ENCODE measurements around the gene PIM1. TPM values are rescaled to one million over a fixed set of nuclear protein-coding genes. Genes with fewer than 3 reads are reported as not detected.

Gene PIM1
- polyA plus RNA-seq, 1 donor from 2014 or later: 31.1 TPM

DNA sequence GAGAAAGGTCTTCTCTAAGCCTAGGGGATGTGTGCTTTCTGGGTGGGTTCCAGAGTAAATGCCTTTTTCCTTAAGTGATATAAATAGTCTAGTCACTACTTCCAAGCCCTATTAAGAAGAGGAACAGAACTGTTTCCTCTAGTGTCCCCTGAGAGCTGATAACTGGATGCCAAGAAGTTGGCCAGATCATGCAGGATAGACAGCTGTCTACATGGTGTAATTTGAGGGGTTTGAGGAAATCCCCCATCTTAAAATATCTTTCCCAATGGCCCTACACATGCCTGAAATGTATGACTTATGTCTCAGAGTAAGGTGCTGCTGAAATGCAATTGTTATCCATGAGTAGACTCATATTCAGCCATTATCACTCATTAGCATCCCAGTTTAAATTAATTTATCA, 20.2 kb upstream of the PIM1 start:
- H3K36me3 Mint-ChIP-seq: no peaks in the 10 kb centered on the region
- peak overlapping the region in 2 of 3 donors; percentile 26 to 46 for H3K27ac Mint-ChIP-seq
- H3K9me3 Mint-ChIP-seq: no peaks in the 10 kb centered on the region
- H3K4me3 Mint-ChIP-seq: peak overlapping the region in 1 of 4 donors; percentile 11
- peaks cover 9 to 22% (median 17%) of the 10 kb centered on the region in 3 donors for H3K4me1 Mint-ChIP-seq
- peaks cover 25% of the 10 kb centered on the region for H3K27me3 Mint-ChIP-seq

DNA sequence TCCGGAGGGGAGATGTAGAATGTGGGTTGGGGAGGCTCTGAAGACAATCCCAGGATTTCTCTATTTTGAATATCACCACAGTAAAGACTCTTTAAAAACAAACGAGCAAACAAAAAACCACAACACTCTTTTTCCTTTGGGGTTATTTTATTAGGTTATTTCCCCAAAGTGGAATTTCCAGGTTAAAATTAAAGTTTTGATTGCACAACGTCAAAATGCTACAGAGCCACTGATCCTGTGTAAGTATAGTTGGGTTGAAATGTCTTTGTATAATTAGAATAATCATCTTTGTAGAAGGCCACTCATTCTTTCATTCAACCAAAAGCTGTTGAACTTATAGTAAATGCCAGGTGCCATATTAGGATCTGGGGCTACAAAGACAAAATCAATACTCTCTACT, 19.6 kb upstream of the PIM1 start:
- H3K9me3 Mint-ChIP-seq: no peaks in the 10 kb centered on the region
- H3K4me1 Mint-ChIP-seq: peaks cover 15 to 27% (median 23%) of the 10 kb centered on the region in 3 donors
- peaks cover 23% of the 10 kb centered on the region for H3K27me3 Mint-ChIP-seq
- peak overlapping the region in 1 of 4 donors; percentile 11 for H3K4me3 Mint-ChIP-seq
- H3K36me3 Mint-ChIP-seq: peaks cover 2% of the 10 kb centered on the region
- H3K27ac Mint-ChIP-seq: peak overlapping the region in 2 of 3 donors; percentile 26 to 46

DNA sequence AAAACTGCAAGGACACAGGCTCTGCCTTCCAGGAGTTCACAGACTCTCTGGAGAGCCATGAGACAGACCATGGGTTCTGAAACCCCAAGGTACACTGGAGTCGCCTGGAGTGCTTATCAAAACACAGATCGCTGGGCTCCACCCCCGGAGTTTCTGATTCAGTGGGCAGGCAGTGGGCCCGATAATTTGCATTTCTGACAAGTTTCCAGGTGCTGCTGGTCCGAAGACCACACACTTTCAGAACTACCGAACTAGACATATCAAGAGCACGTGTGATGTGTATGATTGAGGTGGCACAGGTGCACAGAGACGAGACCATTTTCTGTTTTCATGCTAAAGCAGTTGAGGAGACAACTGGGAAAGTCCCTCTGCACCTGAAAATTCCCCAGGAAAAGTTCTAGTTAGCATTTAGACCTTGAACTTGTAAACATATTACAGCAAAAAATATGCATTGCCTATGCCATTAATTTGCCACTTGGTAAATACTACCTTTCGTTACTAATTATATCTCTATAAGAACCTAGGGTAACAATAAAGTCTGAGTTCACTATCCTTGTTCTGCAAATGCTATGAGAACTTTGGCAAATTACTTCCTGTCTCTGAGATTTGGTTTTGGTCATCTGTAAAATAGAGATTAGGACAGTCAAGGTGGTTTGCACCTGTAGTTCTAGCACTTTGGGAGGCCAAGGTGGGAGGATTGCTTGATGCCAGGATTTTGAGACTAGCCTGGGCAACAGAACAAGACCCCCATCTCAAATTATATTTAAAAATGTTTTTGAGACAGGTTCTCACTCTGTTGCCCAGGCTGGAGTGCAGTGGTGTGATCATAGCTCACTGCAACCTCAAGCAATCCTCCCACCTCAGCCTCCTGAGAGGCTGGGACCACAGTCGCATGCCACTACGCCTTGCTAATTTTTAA, 14.3 kb upstream of the PIM1 start:
- Mint-ChIP-seq H3K27me3 (peaks cover 15% of the 10 kb centered on the region), H3K4me1 (peaks cover 26 to 31% (median 28%) of the 10 kb centered on the region in 3 donors), H3K9me3 (no peaks in the 10 kb centered on the region), H3K4me3 (peak overlapping the region; percentile 31 to 85 (median 76)), H3K36me3 (peaks cover 2% of the 10 kb centered on the region), H3K27ac (peak overlapping the region; percentile 95 to 98 (median 97))

DNA sequence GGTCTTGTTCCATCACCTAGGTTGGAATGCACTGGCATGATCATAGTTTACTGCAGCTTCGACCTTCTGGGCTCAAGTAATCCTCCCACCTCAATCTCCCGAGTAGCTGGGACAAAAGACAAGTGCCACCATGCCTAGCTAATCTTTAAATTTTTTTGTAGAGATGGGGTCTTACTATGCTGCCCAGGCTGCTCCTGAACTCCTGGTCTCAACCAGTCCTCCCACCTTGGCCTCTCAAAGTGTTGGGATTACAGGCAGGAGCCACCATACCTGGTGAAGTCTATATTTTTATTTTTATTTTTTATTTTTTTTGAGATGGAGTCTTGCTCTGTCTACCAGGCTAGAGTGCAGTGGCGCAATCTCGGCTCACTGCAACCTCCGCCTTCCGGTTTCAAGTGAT, 11.4 kb upstream of the PIM1 start:
- peaks cover 32 to 39% (median 35%) of the 10 kb centered on the region in 3 donors for H3K4me1 Mint-ChIP-seq
- peaks cover under 1% of the 10 kb centered on the region for H3K27me3 Mint-ChIP-seq
- H3K9me3 Mint-ChIP-seq: no peaks in the 10 kb centered on the region
- peaks cover 2% of the 10 kb centered on the region for H3K36me3 Mint-ChIP-seq
- no peak overlapping the region for H3K27ac Mint-ChIP-seq
- H3K4me3 Mint-ChIP-seq: no peak overlapping the region

DNA sequence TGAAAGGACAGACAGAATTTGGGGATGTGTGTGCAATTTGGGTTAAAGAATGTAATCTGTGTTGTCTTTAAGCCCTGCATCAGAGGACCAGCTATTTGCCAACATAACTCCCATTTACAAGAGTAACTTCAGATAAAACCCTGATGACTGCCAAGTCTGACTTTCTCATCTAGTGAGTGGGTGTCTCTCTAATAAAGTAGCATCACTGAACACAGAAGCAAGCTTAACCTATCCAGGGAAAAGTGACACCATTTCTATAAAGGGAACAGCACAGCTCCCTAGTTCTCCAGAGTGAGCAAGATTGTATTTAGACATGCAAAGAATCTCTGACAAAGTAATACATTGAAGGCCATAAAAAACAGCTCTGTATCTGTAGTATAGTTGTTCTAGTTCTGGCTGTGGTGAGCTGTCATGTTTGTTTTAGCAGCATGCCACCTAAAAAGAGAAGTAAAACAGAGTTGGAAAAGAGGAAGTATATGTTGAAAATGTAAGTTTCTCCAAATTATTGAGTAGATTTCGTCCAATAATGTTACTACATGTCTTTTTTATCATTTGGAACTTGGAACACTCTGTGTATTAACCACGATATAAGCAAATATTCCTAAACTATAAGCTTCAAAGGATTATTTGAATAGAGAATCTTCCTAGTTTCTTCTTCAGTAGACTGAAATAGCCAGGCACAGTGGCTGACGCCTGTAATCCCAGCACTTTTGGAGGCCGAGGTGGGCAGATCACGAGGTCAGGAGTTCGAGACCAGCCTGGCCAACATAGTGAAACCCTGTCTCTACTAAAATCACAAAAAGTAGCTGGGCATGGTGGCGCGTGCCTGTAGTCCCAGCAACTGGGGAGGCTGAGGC, 8.8 kb upstream of the PIM1 start:
- Mint-ChIP-seq H3K36me3 (no peaks in the 10 kb centered on the region), H3K4me1 (peaks cover 21 to 22% (median 22%) of the 10 kb centered on the region in 3 donors), H3K27ac (peak overlapping the region; percentile 33 to 69 (median 68)), H3K9me3 (no peaks in the 10 kb centered on the region), H3K4me3 (peak overlapping the region in 3 of 4 donors; percentile 13 to 75 (median 36)), H3K27me3 (no peaks in the 10 kb centered on the region)

DNA sequence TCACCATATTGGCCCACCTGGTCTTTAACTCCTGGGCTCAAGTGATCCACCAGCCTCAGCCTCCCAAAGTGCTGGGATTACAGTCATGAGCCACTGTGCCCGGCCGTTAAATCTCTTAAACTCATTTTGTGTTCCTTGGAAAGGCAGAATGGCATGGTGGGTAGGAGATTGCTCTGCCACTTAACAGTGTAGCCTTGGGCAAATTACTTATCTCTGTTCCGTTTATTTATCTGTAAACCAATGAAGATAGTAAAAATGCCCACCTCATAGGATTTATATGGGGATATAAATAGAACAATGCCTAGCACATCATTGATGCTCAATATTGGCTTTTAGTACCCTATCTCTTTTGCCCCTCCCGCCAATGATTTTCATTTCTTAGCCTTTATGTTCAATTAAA, 7.2 kb upstream of the PIM1 start:
- H3K27ac Mint-ChIP-seq: peak overlapping the region in 1 of 3 donors; percentile 71
- H3K36me3 Mint-ChIP-seq: no peaks in the 10 kb centered on the region

DNA sequence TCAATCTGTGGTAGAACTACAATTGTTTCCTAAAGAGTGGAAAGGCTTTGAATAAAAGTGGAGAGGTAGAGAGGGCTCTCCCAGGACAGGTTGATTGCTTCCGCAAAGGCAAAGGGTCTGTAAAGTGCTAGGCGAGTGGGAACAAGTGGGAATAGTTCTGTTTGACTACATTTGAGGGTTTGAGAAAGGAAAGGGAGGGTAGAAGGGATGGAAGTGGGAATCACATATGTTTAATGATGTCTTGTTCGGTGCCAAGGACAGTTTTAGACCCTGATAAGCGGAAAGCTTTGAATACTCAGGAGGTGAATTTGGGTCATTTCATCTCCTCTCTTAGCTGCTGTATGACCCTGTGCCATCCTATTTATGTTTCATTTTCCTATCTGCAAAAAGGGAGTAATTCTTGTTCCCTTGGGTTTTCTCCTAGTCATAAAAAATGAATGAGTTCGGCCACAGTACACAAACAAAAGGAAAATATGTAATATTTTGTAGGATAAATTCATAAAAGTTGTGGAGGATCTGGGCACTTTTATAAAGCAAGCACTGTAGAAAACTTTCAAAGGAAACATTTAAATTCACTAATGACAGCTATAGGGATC, 1.7 kb upstream of the PIM1 start:
- peaks cover 4% of the 10 kb centered on the region for H3K36me3 Mint-ChIP-seq
- no peaks in the 10 kb centered on the region for H3K9me3 Mint-ChIP-seq
- H3K4me1 Mint-ChIP-seq: peaks cover 9 to 24% (median 23%) of the 10 kb centered on the region in 3 donors
- peak overlapping the region; percentile 71 to 99 (median 87) for H3K27ac Mint-ChIP-seq
- no peaks in the 10 kb centered on the region for H3K27me3 Mint-ChIP-seq
- H3K4me3 Mint-ChIP-seq: peak overlapping the region; percentile 21 to 99 (median 54)

More for the DNA sequence above, 7.2 kb upstream of the PIM1 start:
- no peak overlapping the region for H3K4me3 Mint-ChIP-seq
- H3K9me3 Mint-ChIP-seq: no peaks in the 10 kb centered on the region
- H3K27me3 Mint-ChIP-seq: no peaks in the 10 kb centered on the region
- H3K4me1 Mint-ChIP-seq: peaks cover 10 to 14% (median 12%) of the 10 kb centered on the region in 3 donors

DNA sequence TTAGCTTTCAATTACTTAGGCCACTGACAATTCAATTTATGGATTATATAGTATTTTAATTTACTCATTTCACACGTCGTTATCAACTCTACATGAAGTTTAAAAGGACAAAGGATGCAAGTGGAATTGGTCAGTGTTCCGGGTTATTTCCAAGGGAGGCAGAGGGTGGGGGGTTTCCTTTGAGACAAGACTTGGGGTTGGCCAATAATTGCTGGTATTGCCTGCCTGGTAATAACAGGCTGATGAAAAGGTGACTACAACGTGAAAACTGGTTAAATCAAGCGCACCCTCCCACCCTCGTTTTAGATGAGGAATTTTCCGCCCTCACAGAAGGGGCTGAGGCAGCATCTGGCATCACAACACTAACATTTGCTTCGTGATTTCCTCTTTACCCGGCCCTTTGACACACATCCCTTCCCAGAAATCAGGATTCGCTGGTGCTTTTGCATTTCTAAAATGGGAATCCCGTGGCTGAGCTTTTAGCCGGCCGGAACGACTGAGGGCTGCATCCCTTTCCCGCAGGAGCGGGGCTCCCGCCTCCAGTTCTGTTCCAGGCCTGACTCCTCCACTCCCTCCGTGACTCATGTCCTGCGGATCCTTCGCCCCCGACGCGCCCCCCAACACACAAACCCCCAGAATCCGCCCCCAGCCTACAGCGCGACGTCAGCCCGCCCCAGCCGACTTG, 999 bp upstream of the PIM1 start:
- Mint-ChIP-seq H3K27ac (peak overlapping the region; percentile 86 to 99 (median 99)), H3K36me3 (peaks cover 4% of the 10 kb centered on the region), H3K9me3 (no peaks in the 10 kb centered on the region), H3K4me1 (peaks cover 9 to 29% (median 23%) of the 10 kb centered on the region in 3 donors), H3K4me3 (peak overlapping the region; percentile 86 to 99 (median 97)), H3K27me3 (no peaks in the 10 kb centered on the region)

DNA sequence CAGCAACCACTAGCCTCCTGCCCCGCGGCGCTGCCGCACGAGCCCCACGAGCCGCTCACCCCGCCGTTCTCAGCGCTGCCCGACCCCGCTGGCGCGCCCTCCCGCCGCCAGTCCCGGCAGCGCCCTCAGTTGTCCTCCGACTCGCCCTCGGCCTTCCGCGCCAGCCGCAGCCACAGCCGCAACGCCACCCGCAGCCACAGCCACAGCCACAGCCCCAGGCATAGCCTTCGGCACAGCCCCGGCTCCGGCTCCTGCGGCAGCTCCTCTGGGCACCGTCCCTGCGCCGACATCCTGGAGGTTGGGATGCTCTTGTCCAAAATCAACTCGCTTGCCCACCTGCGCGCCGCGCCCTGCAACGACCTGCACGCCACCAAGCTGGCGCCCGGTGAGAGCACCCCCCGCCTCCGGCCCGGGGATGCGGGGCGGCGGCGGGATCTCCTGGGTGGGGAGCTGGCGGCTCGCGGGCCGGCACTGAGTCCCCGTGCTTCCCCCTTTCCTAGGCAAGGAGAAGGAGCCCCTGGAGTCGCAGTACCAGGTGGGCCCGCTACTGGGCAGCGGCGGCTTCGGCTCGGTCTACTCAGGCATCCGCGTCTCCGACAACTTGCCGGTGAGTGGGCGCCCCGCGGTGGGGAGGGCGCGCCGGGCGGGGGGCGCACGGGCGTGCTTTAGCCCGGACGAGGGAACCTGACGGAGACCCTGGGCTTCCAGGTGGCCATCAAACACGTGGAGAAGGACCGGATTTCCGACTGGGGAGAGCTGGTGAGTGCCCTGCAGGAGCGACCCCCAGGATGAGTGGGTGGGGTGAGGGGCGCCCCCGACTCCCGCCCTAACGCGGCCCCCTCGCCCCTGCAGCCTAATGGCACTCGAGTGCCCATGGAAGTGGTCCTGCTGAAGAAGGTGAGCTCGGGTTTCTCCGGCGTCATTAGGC, 585 bp downstream of the PIM1 start:
- Mint-ChIP-seq H3K4me1 (peaks cover 16 to 39% (median 35%) of the 10 kb centered on the region in 3 donors), H3K27me3 (no peaks in the 10 kb centered on the region), H3K27ac (peak overlapping the region; percentile 53 to 99 (median 97)), H3K9me3 (no peaks in the 10 kb centered on the region), H3K4me3 (peak overlapping the region; percentile 90 to 99 (median 96)), H3K36me3 (peaks cover 11% of the 10 kb centered on the region)

DNA sequence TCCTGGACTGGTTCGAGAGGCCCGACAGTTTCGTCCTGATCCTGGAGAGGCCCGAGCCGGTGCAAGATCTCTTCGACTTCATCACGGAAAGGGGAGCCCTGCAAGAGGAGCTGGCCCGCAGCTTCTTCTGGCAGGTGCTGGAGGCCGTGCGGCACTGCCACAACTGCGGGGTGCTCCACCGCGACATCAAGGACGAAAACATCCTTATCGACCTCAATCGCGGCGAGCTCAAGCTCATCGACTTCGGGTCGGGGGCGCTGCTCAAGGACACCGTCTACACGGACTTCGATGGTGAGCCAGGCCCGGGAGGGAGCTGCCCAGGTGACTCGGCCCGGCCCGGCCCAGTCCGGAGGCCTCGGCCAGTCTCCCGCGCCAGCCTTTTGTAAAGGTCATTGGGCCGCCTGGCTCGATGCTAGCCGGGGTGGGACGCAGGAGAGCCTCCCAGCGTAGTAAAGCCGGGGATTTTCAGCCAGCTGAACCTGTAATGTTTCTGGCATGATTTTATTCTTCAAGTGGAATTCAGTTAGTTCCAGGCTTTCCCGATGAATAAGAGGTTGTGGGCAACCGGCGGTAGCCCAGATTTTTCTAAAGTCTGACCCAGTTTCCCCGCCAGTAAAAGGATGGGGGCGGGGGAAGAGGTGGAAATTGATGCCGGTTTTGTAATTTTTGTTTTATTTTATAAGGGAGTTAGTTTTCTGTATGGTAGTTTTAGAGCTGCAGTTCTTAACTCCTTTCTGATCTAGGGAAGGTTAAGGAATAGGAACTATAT, 1.4 kb downstream of the PIM1 start:
- Mint-ChIP-seq H3K4me3 (peak overlapping the region; percentile 90 to 99 (median 96)), H3K9me3 (no peaks in the 10 kb centered on the region), H3K4me1 (peaks cover 21 to 47% (median 40%) of the 10 kb centered on the region in 3 donors), H3K27ac (peak overlapping the region; percentile 87 to 99 (median 97)), H3K27me3 (no peaks in the 10 kb centered on the region), H3K36me3 (peaks cover 11% of the 10 kb centered on the region)

DNA sequence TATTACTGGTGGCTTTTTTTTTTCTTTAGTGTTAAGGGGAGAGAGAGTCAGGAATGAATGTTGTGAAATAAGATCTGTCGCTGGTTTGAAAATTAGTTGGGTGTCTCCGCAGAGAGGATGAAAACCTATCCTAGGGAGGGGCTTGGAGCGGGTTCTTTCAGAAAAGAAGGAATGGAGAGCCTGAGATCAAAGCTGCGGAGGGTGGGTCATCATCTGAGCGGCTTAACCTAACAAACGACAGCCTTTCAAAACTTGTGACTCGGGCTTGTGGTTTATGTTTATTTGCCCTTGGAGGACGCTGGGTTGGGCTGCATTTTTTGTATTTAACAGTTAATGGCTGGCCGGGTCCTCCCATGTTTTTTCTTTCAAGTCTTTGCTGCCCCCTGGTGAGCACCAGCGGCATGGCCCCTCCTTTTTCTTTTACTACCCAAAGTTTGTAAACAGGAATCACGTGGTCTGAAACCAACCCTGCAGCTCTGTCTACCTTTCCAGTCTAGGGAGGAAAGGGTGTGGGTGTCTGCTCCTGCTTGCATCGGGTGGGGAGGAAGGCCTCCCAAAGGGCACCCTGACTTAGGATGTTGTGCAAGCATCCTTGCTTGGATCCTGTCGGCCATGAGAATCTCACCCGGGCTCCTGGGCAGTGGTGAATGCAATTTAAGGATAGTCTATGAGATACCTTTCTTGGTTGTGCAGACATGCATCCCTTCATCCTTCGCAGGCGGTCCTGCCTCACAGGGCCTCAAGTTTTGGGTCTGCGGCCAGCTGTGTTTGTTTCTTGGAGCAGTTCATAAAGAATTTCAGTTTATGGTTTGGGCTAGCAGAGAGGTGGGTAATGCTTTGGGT, 2.2 kb downstream of the PIM1 start:
- Mint-ChIP-seq H3K27me3 (peaks cover 2% of the 10 kb centered on the region), H3K36me3 (peaks cover 11% of the 10 kb centered on the region), H3K27ac (peak overlapping the region; percentile 87 to 99 (median 97)), H3K4me3 (peak overlapping the region; percentile 90 to 99 (median 96)), H3K4me1 (peaks cover 24 to 54% (median 45%) of the 10 kb centered on the region in 3 donors), H3K9me3 (no peaks in the 10 kb centered on the region)

DNA sequence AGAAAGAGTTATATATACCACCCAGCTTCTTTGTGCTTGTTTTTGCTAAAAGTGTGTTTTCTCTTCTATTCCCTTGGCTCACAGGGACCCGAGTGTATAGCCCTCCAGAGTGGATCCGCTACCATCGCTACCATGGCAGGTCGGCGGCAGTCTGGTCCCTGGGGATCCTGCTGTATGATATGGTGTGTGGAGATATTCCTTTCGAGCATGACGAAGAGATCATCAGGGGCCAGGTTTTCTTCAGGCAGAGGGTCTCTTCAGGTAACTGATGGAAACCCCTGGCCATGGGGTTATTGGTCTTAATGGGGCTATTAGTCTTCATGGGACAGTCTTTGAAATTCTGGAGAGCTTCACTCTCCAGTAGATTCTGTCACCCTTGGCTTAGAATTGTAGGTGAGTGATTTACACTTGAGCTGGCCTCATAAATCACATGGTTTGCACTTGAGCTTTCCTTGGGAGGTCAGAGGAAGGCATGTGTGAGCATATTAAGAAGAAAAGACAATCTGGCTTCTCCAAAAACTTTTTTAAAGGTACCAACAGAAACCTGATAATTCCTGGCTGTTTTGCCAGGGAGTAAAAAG, 3.0 kb downstream of the PIM1 start:
- H3K9me3 Mint-ChIP-seq: no peaks in the 10 kb centered on the region
- H3K27me3 Mint-ChIP-seq: peaks cover 2% of the 10 kb centered on the region
- H3K4me3 Mint-ChIP-seq: peak overlapping the region; percentile 38 to 99 (median 72)
- H3K36me3 Mint-ChIP-seq: peaks cover 11% of the 10 kb centered on the region
- H3K4me1 Mint-ChIP-seq: peaks cover 32 to 62% (median 51%) of the 10 kb centered on the region in 3 donors
- peak overlapping the region; percentile 47 to 99 (median 85) for H3K27ac Mint-ChIP-seq
